ENCODE results near the gene LIMCH1. TPM values are rescaled to one million over a fixed set of nuclear protein-coding genes. Genes with fewer than 3 reads are reported as not detected.

Gene LIMCH1
- total and polyA plus RNA-seq, 3 donors from 2014 or later: 14.0 to 20.9 (median 18.6) TPM

- WGBS, 2 donors: 96 to 100% methylated on average over 1 of the region's 1 CpG
- intact Hi-C loops (cut with DNase I; ENCODE audit: low total_unique reads): no loop called here
- TF ChIP-seq POLR2A (IDR thresholded peaks at IDR 0.05): no peak
- TF ChIP-seq, protein P1, sequence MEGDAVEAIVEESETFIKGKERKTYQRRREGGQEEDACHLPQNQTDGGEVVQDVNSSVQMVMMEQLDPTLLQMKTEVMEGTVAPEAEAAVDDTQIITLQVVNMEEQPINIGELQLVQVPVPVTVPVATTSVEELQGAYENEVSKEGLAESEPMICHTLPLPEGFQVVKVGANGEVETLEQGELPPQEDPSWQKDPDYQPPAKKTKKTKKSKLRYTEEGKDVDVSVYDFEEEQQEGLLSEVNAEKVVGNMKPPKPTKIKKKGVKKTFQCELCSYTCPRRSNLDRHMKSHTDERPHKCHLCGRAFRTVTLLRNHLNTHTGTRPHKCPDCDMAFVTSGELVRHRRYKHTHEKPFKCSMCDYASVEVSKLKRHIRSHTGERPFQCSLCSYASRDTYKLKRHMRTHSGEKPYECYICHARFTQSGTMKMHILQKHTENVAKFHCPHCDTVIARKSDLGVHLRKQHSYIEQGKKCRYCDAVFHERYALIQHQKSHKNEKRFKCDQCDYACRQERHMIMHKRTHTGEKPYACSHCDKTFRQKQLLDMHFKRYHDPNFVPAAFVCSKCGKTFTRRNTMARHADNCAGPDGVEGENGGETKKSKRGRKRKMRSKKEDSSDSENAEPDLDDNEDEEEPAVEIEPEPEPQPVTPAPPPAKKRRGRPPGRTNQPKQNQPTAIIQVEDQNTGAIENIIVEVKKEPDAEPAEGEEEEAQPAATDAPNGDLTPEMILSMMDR (IDR thresholded peaks at IDR 0.05): no peak
Observed at GRCh38 chr4:41556526-41556925, 18.6 kb downstream of the LIMCH1 start.

GRCh38 chr4:41559940-41560516 is 22.1 kb downstream of the LIMCH1 start:
- Histone ChIP-seq H3K4me1 (no peaks in the 10 kb centered on the region), H3K9me3 (no peaks in the 10 kb centered on the region), H3K4me3 (no peak overlapping the region), H3K27me3 (no peaks in the 10 kb centered on the region), H3K27ac (no peak overlapping the region), H3K36me3 (ENCODE audit: low read depth, missing control alignments) (no peaks in the 10 kb centered on the region)
- no peak for TF ChIP-seq POLR2A (IDR thresholded peaks at IDR 0.05)
- TF ChIP-seq, protein P1 (IDR thresholded peaks at IDR 0.05): no peak
- no peak for DNase-seq
- intact Hi-C loops (cut with DNase I; ENCODE audit: low total_unique reads): no loop called here
- 73 to 79% methylated on average over 2 of the region's 2 CpGs for WGBS, 2 donors

More at GRCh38 chr4:41556526-41556925, 18.6 kb downstream of the LIMCH1 start:
- no peaks in the 10 kb centered on the region for H3K27me3 ChIP-seq
- H3K4me3 ChIP-seq: no peak overlapping the region
- no peaks in the 10 kb centered on the region for H3K4me1 ChIP-seq
- no peak overlapping the region for H3K27ac ChIP-seq
- DNase-seq: no peak
- no peaks in the 10 kb centered on the region for H3K36me3 ChIP-seq (ENCODE audit: low read depth, missing control alignments)
- no peaks in the 10 kb centered on the region for H3K9me3 ChIP-seq

DNA sequence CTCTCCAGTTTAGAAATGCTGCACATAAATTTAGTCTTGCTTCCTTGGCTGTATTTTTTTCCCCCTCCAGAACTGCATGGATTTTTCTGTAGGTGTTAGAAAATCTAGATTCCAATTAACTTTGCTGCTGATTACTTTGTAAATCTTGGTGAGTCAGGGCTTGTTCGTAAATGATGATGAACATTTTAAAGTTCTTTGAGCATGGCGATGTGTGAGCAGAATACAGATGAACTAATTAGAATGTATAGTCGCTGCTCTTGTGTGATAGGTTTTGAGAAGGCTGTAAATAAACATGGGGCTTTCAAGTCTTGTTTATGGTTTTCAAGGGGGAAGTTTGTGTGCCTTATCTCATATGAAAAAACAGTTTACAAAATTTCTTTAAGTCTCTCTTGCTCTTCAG is 23.3 kb downstream of the LIMCH1 start:
- intact Hi-C loops (cut with DNase I; ENCODE audit: low total_unique reads): no loop called here
- Histone ChIP-seq H3K27ac (no peak overlapping the region), H3K9me3 (no peaks in the 10 kb centered on the region), H3K4me1 (no peaks in the 10 kb centered on the region), H3K27me3 (no peaks in the 10 kb centered on the region), H3K36me3 (ENCODE audit: low read depth, missing control alignments) (no peaks in the 10 kb centered on the region), H3K4me3 (no peak overlapping the region)
- no peak for DNase-seq
- TF ChIP-seq, protein P1 (IDR thresholded peaks at IDR 0.05): no peak
- no peak for TF ChIP-seq POLR2A (IDR thresholded peaks at IDR 0.05)
- 90% methylated on average over 3 of the region's 3 CpGs for WGBS, 2 donors

GRCh38 chr4:41567186-41567585 is 29.2 kb downstream of the LIMCH1 start:
- Histone ChIP-seq H3K27ac (no peak overlapping the region), H3K4me1 (no peaks in the 10 kb centered on the region), H3K9me3 (no peaks in the 10 kb centered on the region), H3K4me3 (no peak overlapping the region), H3K36me3 (ENCODE audit: low read depth, missing control alignments) (no peaks in the 10 kb centered on the region), H3K27me3 (no peaks in the 10 kb centered on the region)
- 73 to 88% methylated on average over 2 of the region's 2 CpGs for WGBS, 2 donors
- DNase-seq: no peak
- intact Hi-C loops (cut with DNase I; ENCODE audit: low total_unique reads): no loop called here
- TF ChIP-seq, protein P1 (IDR thresholded peaks at IDR 0.05): no peak
- TF ChIP-seq POLR2A (IDR thresholded peaks at IDR 0.05): no peak

DNA sequence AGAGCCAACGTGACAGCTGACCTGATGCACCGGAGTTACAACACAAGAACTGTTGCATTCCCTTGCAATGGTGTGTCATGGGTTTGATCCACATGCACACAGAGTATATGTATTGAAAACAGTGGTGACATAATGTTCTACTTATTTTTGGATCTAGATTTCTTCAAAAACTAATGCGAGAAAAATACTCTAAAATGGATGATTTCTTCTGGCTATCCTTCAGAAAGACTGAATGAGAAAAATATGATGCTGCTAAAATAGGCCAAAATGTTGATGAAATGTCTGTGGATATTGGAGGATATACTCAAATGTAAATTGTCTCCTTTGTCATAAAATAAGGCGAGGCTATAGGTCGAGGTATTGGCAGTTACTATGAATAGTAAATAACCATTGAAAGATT is 30.4 kb downstream of the LIMCH1 start:
- Histone ChIP-seq H3K27ac (no peak overlapping the region), H3K9me3 (no peaks in the 10 kb centered on the region), H3K27me3 (no peaks in the 10 kb centered on the region), H3K4me1 (no peaks in the 10 kb centered on the region), H3K36me3 (ENCODE audit: low read depth, missing control alignments) (no peaks in the 10 kb centered on the region), H3K4me3 (no peak overlapping the region)
- DNase-seq: no peak
- TF ChIP-seq, protein P1 (IDR thresholded peaks at IDR 0.05): no peak
- TF ChIP-seq POLR2A (IDR thresholded peaks at IDR 0.05): no peak
- 89 to 94% methylated on average over 5 of the region's 5 CpGs for WGBS, 2 donors
- intact Hi-C loops (cut with DNase I; ENCODE audit: low total_unique reads): no loop called here

Data from testis (tissue), 3 donors.